Stimulated activated CD4-positive, alpha-beta T cell treated with anti-CD3 and anti-CD28 coated beads, Interleukin-4, amount 100 ng/mL, for 1 hour (primary cell): ENCODE data around the gene GPR107.
A peak's percentile ranks its signal among the peaks of the same experiment; 100 is the strongest.

Experiments
- DNase-seq: peaks from one replicate; pipeline ENCODE4 v3.0.0-alpha.2; 2020

Gene GPR107

GRCh38 chr9:130111786-130112537, 58.3 kb downstream of the GPR107 start:
- no peak for DNase-seq

- no peak for DNase-seq
Observed at GRCh38 chr9:130112538-130113151, 58.9 kb downstream of the GPR107 start.

GRCh38 chr9:130114741-130115140, 61.0 kb downstream of the GPR107 start:
- no peak for DNase-seq

- DNase-seq: no peak
Observed at GRCh38 chr9:130116346-130116745, 62.6 kb downstream of the GPR107 start.

GRCh38 chr9:130117376-130117775, 63.7 kb downstream of the GPR107 start:
- no peak for DNase-seq

- DNase-seq: no peak
Observed at GRCh38 chr9:130117816-130118632, 64.3 kb downstream of the GPR107 start.

- DNase-seq: no peak
Observed at GRCh38 chr9:130118841-130119518, 65.3 kb downstream of the GPR107 start.

- no peak for DNase-seq
Observed at GRCh38 chr9:130119519-130120298, 66.0 kb downstream of the GPR107 start.

- DNase-seq: no peak
Observed at GRCh38 chr9:130120299-130120587, 66.5 kb downstream of the GPR107 start.

GRCh38 chr9:130120832-130121231, 67.1 kb downstream of the GPR107 start:
- DNase-seq: no peak

- DNase-seq: no peak
Observed at GRCh38 chr9:130122456-130122855, 68.8 kb downstream of the GPR107 start.

GRCh38 chr9:130124085-130124860, 70.6 kb downstream of the GPR107 start:
- no peak for DNase-seq

- no peak for DNase-seq
Observed at GRCh38 chr9:130126721-130127433, 73.2 kb downstream of the GPR107 start.

- peak; percentile 49 for DNase-seq
Observed at GRCh38 chr9:130128251-130128650, 74.5 kb downstream of the GPR107 start.

GRCh38 chr9:130128733-130129431, 75.2 kb downstream of the GPR107 start:
- peak; percentile 37 for DNase-seq

- peak; percentile 30 for DNase-seq
Observed at GRCh38 chr9:130129432-130130061, 75.8 kb downstream of the GPR107 start.

- DNase-seq: no peak
Observed at GRCh38 chr9:130132746-130133145, 79.0 kb downstream of the GPR107 start.

- DNase-seq: no peak
Observed at GRCh38 chr9:130137081-130137640, 83.5 kb downstream of the GPR107 start.

- no peak for DNase-seq
Observed at GRCh38 chr9:130137641-130138081, 84.0 kb downstream of the GPR107 start.
